Stimulated activated CD8-positive, alpha-beta memory T cell treated with anti-CD3 and anti-CD28 coated beads, Interleukin-15, amount 100 ng/mL, for 48 hours (primary cell): ENCODE measurements around the gene NIP7.
A peak's percentile ranks its signal among the peaks of the same experiment; 100 is the strongest.

Experiments used
- DNase-seq, 2 donors: peaks; one replicate each; pipeline ENCODE4 v3.0.0-alpha.2; 2020; ENCODE audit warnings: low read depth in 2 of 2

Gene NIP7

GRCh38 chr16:69318911-69319289 lies 20.7 kb upstream of the NIP7 start:
- DNase-seq, result no peak

- no peak for DNase-seq
These were observed 20.2 kb upstream of the NIP7 start for GRCh38 chr16:69319381-69319780.

GRCh38 chr16:69319826-69320739 lies 19.5 kb upstream of the NIP7 start:
- no peak for DNase-seq

GRCh38 chr16:69320740-69321073 lies 18.9 kb upstream of the NIP7 start:
- DNase-seq, result no peak

GRCh38 chr16:69321080-69321479 lies 18.5 kb upstream of the NIP7 start:
- no peak for DNase-seq

- DNase-seq, result no peak
These were observed 17.2 kb upstream of the NIP7 start for GRCh38 chr16:69322343-69322742.

GRCh38 chr16:69323415-69323814 lies 16.2 kb upstream of the NIP7 start:
- no peak for DNase-seq

GRCh38 chr16:69324013-69324531 lies 15.5 kb upstream of the NIP7 start:
- no peak for DNase-seq

- DNase-seq, result no peak
These were observed 14.9 kb upstream of the NIP7 start for GRCh38 chr16:69324585-69325253.

GRCh38 chr16:69325784-69326171 lies 13.8 kb upstream of the NIP7 start:
- DNase-seq, result no peak

- DNase-seq, result no peak
These were observed 13.2 kb upstream of the NIP7 start for GRCh38 chr16:69326172-69326873.

GRCh38 chr16:69327585-69328310 lies 11.8 kb upstream of the NIP7 start:
- no peak for DNase-seq

- no peak for DNase-seq
These were observed 10.7 kb upstream of the NIP7 start for GRCh38 chr16:69328854-69329316.

GRCh38 chr16:69329369-69330285 lies 9.9 kb upstream of the NIP7 start:
- peak; percentile 19 to 30 for DNase-seq

GRCh38 chr16:69330286-69331109 lies 9.1 kb upstream of the NIP7 start, which contains the start of gene PDF:
Gene PDF, minus strand, starts transcription at chr16:69330588. Its CDS starts 18 bp downstream, at chr16:69330570.
- peak; percentile 82 to 87 for DNase-seq

GRCh38 chr16:69334696-69335095 lies 4.9 kb upstream of the NIP7 start:
- no peak for DNase-seq

GRCh38 chr16:69338557-69339288 lies 849 bp upstream of the NIP7 start:
- peak in 1 of 2 donors; percentile 50 for DNase-seq

GRCh38 chr16:69340095-69340644 lies 598 bp downstream of the NIP7 start:
- DNase-seq, result peak; percentile 9 to 18
